Measurements from ENCODE around the gene SFXN3. TPM values are rescaled to one million over a fixed set of nuclear protein-coding genes. Genes with fewer than 3 reads are reported as not detected.

Gene SFXN3
- total and polyA plus RNA-seq, 2 of the 13 experiments (the other 11 are each of a cell fraction or from before 2014, with no cell fraction given) = 16.8 to 71.5 TPM

GRCh38 chr10:101062232-101063049 lies 31.4 kb downstream of the SFXN3 start (continued):
- TF ChIP-seq ZBTB37 (CRISPR knock-in tag; IDR thresholded peaks at IDR 0.05) (no peak), ZNF781 (CRISPR knock-in tag; IDR thresholded peaks at IDR 0.05; ENCODE audit: borderline replicate concordance, not compliant biosample characterization) (peak; percentile 39), SIN3A (IDR thresholded peaks at IDR 0.05; ENCODE audit: borderline replicate concordance, low read depth, low read length) (peak; percentile 51; the same call in 1 of the 2 replicates), SIX1 (CRISPR knock-in tag; IDR thresholded peaks at IDR 0.05; ENCODE audit: borderline replicate concordance) (no peak), REXO4 (CRISPR knock-in tag; IDR thresholded peaks at IDR 0.05; ENCODE audit: borderline replicate concordance) (0 out of 2 replicates have a peak, but pooled peaks have one; percentile 53), ZNF768 (CRISPR knock-in tag; IDR thresholded peaks at IDR 0.05) (peak; percentile 74; the same call in 1 of the 2 replicates), ZNF550 (CRISPR knock-in tag; IDR thresholded peaks at IDR 0.05; ENCODE audit: borderline replicate concordance) (no peak), CHD4 (IDR thresholded peaks at IDR 0.05; ENCODE audit: borderline replicate concordance, low read length) (no peak), SNAPC4 (CRISPR knock-in tag; IDR thresholded peaks at IDR 0.05) (no peak), NCOR1 (IDR thresholded peaks at IDR 0.05; ENCODE audit: borderline replicate concordance, low read length) (0 out of 2 replicates have a peak, but pooled peaks have one; percentile 20), AGO1 (IDR thresholded peaks at IDR 0.05; ENCODE audit: low read depth, low read length, poor library complexity, severe bottlenecking) (peak; percentile 92), KDM4B (CRISPR knock-in tag; IDR thresholded peaks at IDR 0.05) (no peak), CCDC6 (CRISPR knock-in tag; IDR thresholded peaks at IDR 0.05) (peak; percentile 88), ZNF558 (CRISPR knock-in tag; IDR thresholded peaks at IDR 0.05; ENCODE audit: borderline replicate concordance) (peak; percentile 87; the same call in 1 of the 2 replicates), ZMYM4 (CRISPR knock-in tag; IDR thresholded peaks at IDR 0.05) (peak; percentile 53; the same call in 1 of the 2 replicates), TEAD2 (CRISPR knock-in tag; IDR thresholded peaks at IDR 0.05) (0 out of 2 replicates have a peak, but pooled peaks have one; percentile 72), PRPF4 (IDR thresholded peaks at IDR 0.05; ENCODE audit: low read depth, low read length, poor library complexity, severe bottlenecking) (no peak), GMEB1 (CRISPR knock-in tag; IDR thresholded peaks at IDR 0.05; ENCODE audit: borderline replicate concordance) (peak; percentile 71; the same call in 1 of the 2 replicates), ZBTB8A (CRISPR knock-in tag; IDR thresholded peaks at IDR 0.05; ENCODE audit: borderline replicate concordance, low read depth) (no peak), HNRNPUL1 (IDR thresholded peaks at IDR 0.05; ENCODE audit: low read depth, low read length) (no peak)
